HK-2 (cell line): Measurements from ENCODE around the gene INHBE.
A peak's percentile ranks its signal among the peaks of the same experiment; 100 is the strongest.

ENCODE experiments used
- DNase-seq: peaks from one replicate; pipeline ENCODE4 v3.0.0-alpha.2; 2018; ENCODE audit not compliant: unreplicated experiment

Gene INHBE

DNA sequence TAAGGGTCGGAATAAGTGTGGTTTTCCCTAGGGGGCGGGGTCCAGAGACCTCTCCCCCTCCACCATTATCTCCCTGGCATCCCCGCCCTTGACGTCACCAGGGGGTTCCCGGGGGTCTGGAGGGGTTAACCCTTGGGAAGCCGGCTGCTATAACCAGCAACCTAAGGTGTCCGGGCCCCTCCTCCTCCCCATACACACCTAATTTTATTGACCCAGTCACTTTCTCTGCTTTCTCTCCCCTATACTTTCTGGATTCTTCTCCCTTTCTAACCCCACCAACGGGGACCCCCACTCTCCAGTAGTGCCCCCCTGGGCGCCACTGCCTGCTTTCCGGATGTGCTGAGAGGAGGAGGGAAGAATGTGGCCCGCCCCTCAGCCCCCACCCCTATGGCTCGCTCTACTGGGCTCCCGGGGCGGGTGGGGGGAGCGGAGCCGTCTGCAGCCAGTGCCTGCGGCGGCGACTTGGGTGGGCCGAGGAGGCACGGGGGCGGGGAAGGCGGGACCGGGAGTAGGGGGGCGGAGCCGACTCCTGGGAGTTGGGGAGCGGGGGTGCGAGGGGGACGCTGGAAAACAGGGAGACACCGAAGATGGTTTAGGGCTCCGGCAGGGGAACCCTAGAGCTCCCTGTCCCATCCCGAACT is 6.3 kb downstream of the INHBE start:
- DNase-seq, result peak; percentile 53

DNA sequence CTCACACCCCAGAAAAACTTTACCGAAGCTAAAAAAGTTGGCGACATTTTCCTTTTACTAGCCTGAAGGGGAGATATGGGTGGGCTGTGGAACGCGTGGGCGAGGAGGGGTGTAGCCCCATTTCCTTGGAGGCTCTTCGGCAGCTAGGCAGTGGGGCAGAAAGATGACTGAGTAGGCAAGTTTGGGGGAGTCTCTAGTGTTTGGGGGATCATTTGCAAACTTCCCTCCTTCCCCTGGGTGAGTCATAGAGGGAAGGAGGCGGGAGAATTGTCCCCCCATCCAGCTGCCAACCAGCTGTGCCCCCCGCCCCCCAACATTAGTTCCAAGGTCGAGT is 6.8 kb downstream of the INHBE start:
- no peak for DNase-seq

- peak; percentile 92 for DNase-seq
These were observed 7.3 kb downstream of the INHBE start for GRCh38 chr12:57462251-57462911.

DNA sequence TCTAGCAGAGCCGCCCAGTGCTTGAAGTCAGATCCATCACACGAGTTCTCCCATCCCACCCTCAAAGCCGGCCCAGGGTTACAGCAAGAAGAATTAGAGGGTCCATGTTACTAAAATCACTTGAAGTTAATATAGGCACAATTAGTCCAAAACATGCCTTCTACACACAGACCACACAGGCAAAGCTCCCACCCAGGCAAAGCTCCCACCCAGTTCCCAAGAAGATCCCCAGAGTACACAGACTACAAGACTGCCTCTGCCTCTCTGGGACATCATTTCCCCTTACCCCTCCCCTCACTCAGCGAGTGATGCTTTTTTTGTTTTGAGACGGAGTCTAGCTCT is 7.8 kb downstream of the INHBE start:
- no peak for DNase-seq

DNA sequence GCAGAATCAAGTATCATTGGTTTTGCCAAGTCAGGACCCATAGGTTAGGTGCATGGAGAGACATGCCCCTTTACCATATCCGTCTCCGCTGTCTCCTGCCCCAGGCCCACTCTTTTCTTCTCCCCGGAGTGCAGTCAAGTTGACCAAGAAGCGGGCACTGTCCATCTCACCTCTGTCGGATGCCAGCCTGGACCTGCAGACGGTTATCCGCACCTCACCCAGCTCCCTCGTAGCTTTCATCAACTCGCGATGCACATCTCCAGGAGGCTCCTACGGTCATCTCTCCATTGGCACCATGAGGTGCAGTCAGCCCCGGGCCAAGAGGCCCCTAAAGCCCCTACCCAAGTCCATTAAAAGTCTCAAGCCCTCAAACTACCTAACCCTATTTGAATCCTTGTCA is 9.5 kb downstream of the INHBE start:
- DNase-seq, result no peak

DNA sequence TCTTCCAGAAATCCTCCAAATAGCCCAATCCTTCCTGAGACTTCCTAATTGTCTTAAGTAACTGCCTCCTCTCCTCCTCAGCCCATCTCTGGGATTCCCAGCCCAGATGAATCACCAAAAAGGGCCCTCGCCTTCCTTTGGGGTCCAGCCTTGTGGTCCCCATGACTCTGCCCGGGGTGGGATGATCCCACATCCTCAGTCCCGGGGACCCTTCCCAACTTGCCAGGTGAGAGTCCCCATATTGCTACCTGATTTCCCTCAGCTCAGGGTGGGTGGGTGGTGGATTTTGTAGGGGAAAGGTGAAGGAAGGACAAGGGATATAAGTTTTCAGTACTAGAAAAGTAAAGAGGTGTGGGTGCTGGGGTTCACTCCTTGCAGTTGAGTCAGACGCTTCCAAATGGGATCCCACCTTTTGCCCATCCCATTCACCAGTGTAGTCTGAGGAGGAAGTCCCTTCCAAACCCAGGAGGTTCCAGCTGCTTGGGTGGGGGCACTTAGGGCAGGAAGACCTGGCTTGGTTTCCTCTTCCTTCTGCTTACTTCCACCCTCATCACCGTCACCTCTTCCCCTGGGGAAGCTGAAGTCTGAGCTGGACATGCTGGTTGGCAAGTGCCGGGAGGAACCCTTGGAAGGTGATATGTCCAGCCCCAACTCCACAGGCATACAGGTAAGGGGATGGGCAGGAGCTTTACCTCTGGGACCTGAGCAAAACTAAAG is 10.1 kb downstream of the INHBE start:
- no peak for DNase-seq

DNA sequence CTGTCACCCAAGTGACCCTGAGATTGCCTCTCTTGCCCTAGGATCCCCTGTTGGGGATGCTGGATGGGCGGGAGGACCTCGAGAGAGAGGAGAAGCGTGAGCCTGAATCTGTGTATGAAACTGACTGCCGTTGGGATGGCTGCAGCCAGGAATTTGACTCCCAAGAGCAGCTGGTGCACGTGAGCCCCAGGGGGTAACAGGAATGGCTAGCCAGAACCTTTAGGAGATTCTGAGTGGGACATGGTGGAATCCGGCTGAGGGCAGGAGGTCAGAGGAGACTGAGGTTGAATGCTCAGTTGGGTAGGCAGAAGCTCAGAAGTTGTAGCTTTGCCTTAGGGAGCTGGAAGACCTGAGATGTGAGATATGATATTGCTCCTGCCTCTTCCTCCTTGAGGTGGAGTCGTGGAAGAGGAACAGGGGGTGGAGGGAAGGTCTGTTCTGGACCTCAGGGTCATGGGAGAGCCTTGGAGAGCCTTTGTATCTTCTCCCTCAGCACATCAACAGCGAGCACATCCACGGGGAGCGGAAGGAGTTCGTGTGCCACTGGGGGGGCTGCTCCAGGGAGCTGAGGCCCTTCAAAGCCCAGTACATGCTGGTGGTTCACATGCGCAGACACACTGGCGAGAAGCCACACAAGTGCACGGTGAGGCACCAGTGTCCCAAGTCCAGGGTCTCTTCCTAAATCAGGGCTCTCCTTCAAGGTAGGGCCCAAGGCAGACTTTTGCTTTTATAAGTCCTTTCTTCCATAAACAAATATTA is 10.8 kb downstream of the INHBE start:
- no peak for DNase-seq

GRCh38 chr12:57467212-57467874 is 12.2 kb downstream of the INHBE start:
- no peak for DNase-seq

DNA sequence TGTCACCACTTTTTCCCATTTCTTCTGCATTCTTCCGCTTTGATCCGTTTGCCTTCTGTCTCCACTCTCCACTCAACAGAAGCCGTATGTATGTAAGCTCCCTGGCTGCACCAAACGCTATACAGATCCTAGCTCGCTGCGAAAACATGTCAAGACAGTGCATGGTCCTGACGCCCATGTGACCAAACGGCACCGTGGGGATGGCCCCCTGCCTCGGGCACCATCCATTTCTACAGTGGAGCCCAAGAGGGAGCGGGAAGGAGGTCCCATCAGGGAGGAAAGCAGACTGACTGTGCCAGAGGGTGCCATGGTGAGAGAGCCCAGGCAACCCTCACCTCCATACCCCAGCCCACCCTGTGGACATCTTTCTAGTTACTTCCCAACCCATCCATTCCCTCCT is 12.8 kb downstream of the INHBE start:
- DNase-seq, result no peak

GRCh38 chr12:57469296-57470164 is 14.4 kb downstream of the INHBE start:
- no peak for DNase-seq

- no peak for DNase-seq
These were observed 15.3 kb downstream of the INHBE start for GRCh38 chr12:57470286-57470969.

DNA sequence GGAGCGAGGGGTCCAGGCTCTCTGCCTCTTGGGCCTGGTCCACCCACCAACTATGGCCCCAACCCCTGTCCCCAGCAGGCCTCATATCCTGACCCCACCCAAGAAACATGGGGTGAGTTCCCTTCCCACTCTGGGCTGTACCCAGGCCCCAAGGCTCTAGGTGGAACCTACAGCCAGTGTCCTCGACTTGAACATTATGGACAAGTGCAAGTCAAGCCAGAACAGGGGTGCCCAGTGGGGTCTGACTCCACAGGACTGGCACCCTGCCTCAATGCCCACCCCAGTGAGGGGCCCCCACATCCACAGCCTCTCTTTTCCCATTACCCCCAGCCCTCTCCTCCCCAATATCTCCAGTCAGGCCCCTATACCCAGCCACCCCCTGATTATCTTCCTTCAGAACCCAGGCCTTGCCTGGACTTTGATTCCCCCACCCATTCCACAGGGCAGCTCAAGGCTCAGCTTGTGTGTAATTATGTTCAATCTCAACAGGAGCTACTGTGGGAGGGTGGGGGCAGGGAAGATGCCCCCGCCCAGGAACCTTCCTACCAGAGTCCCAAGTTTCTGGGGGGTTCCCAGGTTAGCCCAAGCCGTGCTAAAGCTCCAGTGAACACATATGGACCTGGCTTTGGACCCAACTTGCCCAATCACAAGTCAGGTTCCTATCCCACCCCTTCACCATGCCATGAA is 16.0 kb downstream of the INHBE start:
- DNase-seq, result no peak

DNA sequence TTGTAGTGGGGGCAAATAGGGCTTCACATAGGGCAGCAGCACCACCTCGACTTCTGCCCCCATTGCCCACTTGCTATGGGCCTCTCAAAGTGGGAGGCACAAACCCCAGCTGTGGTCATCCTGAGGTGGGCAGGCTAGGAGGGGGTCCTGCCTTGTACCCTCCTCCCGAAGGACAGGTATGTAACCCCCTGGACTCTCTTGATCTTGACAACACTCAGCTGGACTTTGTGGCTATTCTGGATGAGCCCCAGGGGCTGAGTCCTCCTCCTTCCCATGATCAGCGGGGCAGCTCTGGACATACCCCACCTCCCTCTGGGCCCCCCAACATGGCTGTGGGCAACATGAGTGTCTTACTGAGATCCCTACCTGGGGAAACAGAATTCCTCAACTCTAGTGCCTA is 16.6 kb downstream of the INHBE start:
- no peak for DNase-seq

- DNase-seq, result no peak
These were observed 17.3 kb downstream of the INHBE start for GRCh38 chr12:57472391-57472790.

DNA sequence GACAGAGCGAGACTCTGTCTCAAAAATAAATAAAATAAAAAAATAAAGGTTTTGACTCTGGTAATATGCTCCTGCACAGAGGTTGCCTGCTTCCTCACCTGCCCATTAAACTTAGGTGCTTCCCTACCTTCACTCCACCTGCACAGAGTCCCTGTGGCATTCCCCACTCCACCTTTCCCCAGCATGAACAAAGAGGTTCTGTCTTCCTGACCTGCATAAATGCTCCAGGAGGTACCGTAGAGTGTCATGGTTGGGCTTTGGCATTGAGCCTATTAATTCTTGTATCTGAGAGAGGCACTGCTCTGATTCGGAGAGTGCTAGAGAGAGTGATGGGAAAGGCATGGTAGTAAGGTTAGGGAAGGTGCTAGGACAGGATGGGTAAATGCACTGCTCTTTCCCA is 18.3 kb downstream of the INHBE start:
- DNase-seq, result no peak

DNA sequence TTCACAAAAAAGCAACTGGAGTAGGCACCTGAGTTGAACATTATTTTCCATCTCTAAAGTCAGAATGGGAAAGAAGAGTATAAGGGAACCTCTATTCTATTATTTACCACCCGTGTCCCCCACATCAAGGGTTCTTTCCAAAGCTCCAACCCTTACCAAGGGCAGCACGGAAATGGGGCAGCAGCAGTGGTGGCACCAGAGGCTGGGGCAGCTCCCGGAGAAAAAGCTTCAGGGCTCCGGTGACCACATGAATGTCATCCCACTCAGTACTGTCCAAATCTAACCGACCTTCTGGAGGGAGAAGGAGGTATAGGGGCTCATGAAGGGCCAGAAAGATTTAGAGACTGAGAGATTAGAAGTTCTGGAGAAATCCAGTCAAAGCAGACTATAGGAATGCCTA is 18.8 kb downstream of the INHBE start:
- DNase-seq, result no peak

DNA sequence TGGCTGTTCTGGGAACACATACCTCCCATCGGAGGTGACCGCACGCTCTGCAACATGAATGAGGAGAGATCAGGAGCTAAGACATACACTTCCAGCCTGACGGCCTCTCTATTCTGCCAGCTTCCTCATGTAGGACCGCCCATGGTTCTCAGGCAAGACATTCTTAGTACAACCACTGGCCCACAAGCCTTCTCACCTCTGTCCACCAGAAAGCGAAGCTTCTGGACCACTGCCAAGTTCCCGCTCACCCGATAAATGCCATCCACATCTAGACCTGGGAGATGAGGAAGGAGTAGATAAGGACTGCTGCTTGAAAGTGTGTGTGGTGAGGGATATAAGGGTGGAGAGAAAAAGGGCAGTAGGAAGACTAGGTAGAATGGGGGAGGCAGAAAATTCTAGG is 19.3 kb downstream of the INHBE start:
- DNase-seq, result no peak

DNA sequence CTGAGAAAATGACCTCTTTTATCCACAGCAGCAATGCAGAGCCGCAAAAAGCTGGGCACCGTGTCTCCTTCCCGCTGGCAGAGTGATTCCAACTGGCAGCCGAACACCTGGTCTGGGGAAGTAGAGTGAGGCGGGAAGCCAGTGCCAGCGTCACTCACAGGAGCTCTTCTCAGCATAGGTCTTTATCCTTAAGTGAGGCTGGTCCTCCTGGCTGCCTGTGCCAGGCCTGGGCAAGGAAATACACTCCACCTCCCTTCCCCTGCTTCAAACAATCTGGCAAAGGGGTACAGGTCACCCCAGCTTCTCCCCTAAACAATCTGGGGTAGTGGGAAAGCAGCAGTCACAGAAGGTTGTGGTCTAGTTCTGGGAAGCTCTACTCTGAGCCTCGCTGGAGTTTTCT is 19.8 kb downstream of the INHBE start:
- no peak for DNase-seq

- DNase-seq, result no peak
These were observed 20.4 kb downstream of the INHBE start for GRCh38 chr12:57475271-57476161.
